Upper lobe of left lung (tissue), 6 donors: ENCODE measurements around the gene CIC. TPM values are rescaled to one million over a fixed set of nuclear protein-coding genes. Genes with fewer than 3 reads are reported as not detected.

Experiments used
- ATAC-seq, 2 donors: fragments of 200-7000 bp; cut with Tn5 transposase; one replicate each; pipeline ENCODE4 v1.9.1; 2022; ENCODE audit warnings: mild to moderate bottlenecking in 2 of 2, moderate library complexity in 2 of 2; ENCODE audit not compliant: low FRiP score in 2 of 2
- DNase-seq, 2 donors: peaks; one replicate each; pipeline ENCODE4 v3.0.0-alpha.2; 2019 to 2020
- H3K27ac ChIP-seq, 4 donors: fragments of 200-600 bp; sonication (generic); one replicate each; pipeline ENCODE4 v1.5.1; 2016 to 2019
- H3K27me3 ChIP-seq, 4 donors: fragments of 200-600 bp; sonication (generic); one replicate each; pipeline ENCODE4 v1.5.1; 2017 to 2019
- H3K36me3 ChIP-seq, 4 donors: fragments of 200-600 bp; sonication (generic); one replicate each; pipeline ENCODE4 v1.5.1; 2016 to 2019
- H3K4me1 ChIP-seq, 4 donors: fragments of 200-600 bp; sonication (generic); one replicate each; pipeline ENCODE4 v1.5.1; 2018 to 2019
- H3K4me3 ChIP-seq, 4 donors: fragments of 200-600 bp; sonication (generic); one replicate each; pipeline ENCODE4 v1.5.1; 2017 to 2019; ENCODE audit warnings: mild to moderate bottlenecking in 2 of 4, moderate library complexity in 1 of 4
- H3K9me3 ChIP-seq, 4 donors: fragments of 200-600 bp; sonication (generic); one replicate each; pipeline ENCODE4 v1.5.1; 2018 to 2019
- CTCF ChIP-seq, 6 experiments: fragments of 450-650 bp in 4 of 6; fragments of 200-600 bp in 2 of 6; sonication (generic) in 2 of 6; IDR thresholded peaks; one replicate each; pipeline ENCODE4 v1.5.1; 2016 to 2019; ENCODE audit warnings: antibody characterized with exemption in 6 of 6
- EP300 ChIP-seq, 4 donors: sonication (generic); formaldehyde crosslinking; IDR thresholded peaks; one replicate each; pipeline ENCODE4 v1.5.1; 2017; ENCODE audit warnings: antibody characterized with exemption in 4 of 4, control low read depth in 2 of 4
- POLR2A ChIP-seq, 4 donors: fragments of 450-650 bp; IDR thresholded peaks; one replicate each; pipeline ENCODE4 v1.5.1; 2016 to 2017; ENCODE audit warnings: antibody characterized with exemption in 4 of 4, mild to moderate bottlenecking in 2 of 4
- POLR2AphosphoS5 ChIP-seq, 2 donors: sonication (generic); formaldehyde crosslinking; IDR thresholded peaks; one replicate each; pipeline ENCODE4 v1.5.1; 2017; ENCODE audit warnings: antibody characterized with exemption in 2 of 2
- WGBS, 2 donors: methylation state at CpG; one replicate each; pipeline ENCODE4 v1.1.5; 2017 to 2018; 5-methylcytosine and 5-hydroxymethylcytosine counted together
- total RNA-seq, 6 donors: library from RNA; depleted of rRNA in 4 of 6; stranded (reverse); fragments of >200 nt in 4 of 6; gene quantifications; one replicate each; pipeline versions ENCODE4 v1.1.0 to v1.2.1, GENCODE V29; 2016 to 2021
- donor health status: DM: no; HTN: no; CAD: no; lungs with moderate emphysema.
- donor health status: DM: no; HTN: yes; CAD: no; lungs with severe emphysema.

The CIC gene
- total RNA-seq, 6 donors from 2014 or later: 52.6 to 170 (median 77.7) TPM

- Histone ChIP-seq H3K27me3 (peaks cover 0 to 28% (median 16%) of the 10 kb centered on the region in 4 donors), H3K4me3 (peak overlapping the region; percentile 81 to 92 (median 86)), H3K27ac (peak overlapping the region; percentile 24 to 87 (median 77)), H3K9me3 (no peaks in the 10 kb centered on the region), H3K4me1 (peaks cover 23 to 43% (median 26%) of the 10 kb centered on the region in 4 donors), H3K36me3 (no peaks in the 10 kb centered on the region)
- TF ChIP-seq CTCF (IDR thresholded peaks at IDR 0.05) (peak in 2 of 6 experiments; percentile 4 to 20), POLR2A (IDR thresholded peaks at IDR 0.05) (no peak)
- ATAC-seq: peak; percentile 9 to 20
- 7 to 13% methylated on average over 19 to 26 of the region's 37 CpGs for WGBS, 2 donors
- DNase-seq: peak in 1 of 2 donors; percentile 86
Measured at GRCh38 chr19:42325896-42326771, 57.1 kb downstream of the CIC start.

GRCh38 chr19:42326969-42327368 is 57.9 kb downstream of the CIC start:
- peaks cover 0 to 27% (median 16%) of the 10 kb centered on the region in 4 donors for H3K27me3 ChIP-seq
- H3K27ac ChIP-seq: no peak overlapping the region
- peaks cover 23 to 43% (median 26%) of the 10 kb centered on the region in 4 donors for H3K4me1 ChIP-seq
- no peak overlapping the region for H3K4me3 ChIP-seq
- ATAC-seq (no peak), DNase-seq (no peak)
- no peaks in the 10 kb centered on the region for H3K36me3 ChIP-seq
- TF ChIP-seq POLR2A (IDR thresholded peaks at IDR 0.05) (no peak), EP300 (IDR thresholded peaks at IDR 0.05) (no peak), CTCF (IDR thresholded peaks at IDR 0.05) (no peak), POLR2AphosphoS5 (IDR thresholded peaks at IDR 0.05) (no peak)
- H3K9me3 ChIP-seq: no peaks in the 10 kb centered on the region

- H3K9me3 ChIP-seq: no peaks in the 10 kb centered on the region
- no peak for DNase-seq
- TF ChIP-seq CTCF (IDR thresholded peaks at IDR 0.05): no peak
- no peak for TF ChIP-seq POLR2AphosphoS5 (IDR thresholded peaks at IDR 0.05)
- no peak for TF ChIP-seq EP300 (IDR thresholded peaks at IDR 0.05)
- no peak for TF ChIP-seq POLR2A (IDR thresholded peaks at IDR 0.05)
- WGBS, 2 donors: 86 to 99% methylated on average over 5 of the region's 5 CpGs
- H3K27me3 ChIP-seq: peaks cover 0 to 23% (median 16%) of the 10 kb centered on the region in 4 donors
- H3K4me1 ChIP-seq: peaks cover 23 to 43% (median 26%) of the 10 kb centered on the region in 4 donors
- H3K4me3 ChIP-seq: no peak overlapping the region
- no peak overlapping the region for H3K27ac ChIP-seq
- no peaks in the 10 kb centered on the region for H3K36me3 ChIP-seq
- no peak for ATAC-seq
Measured at GRCh38 chr19:42327381-42327780, 58.3 kb downstream of the CIC start.

- Histone ChIP-seq H3K4me1 (peaks cover 23 to 43% (median 26%) of the 10 kb centered on the region in 4 donors), H3K9me3 (no peaks in the 10 kb centered on the region), H3K4me3 (no peak overlapping the region), H3K36me3 (no peaks in the 10 kb centered on the region), H3K27me3 (peaks cover 0 to 17% (median 15%) of the 10 kb centered on the region in 4 donors), H3K27ac (no peak overlapping the region)
- ATAC-seq (no peak), DNase-seq (no peak)
- 78 to 86% methylated on average over 1 of the region's 1 CpG for WGBS, 2 donors
- TF ChIP-seq EP300 (IDR thresholded peaks at IDR 0.05) (no peak), CTCF (IDR thresholded peaks at IDR 0.05) (no peak), POLR2A (IDR thresholded peaks at IDR 0.05) (no peak), POLR2AphosphoS5 (IDR thresholded peaks at IDR 0.05) (no peak)
Measured at GRCh38 chr19:42328106-42328505, 59.1 kb downstream of the CIC start.
